Activated naive CD4-positive, alpha-beta T cell treated with anti-CD3 and anti-CD28 coated beads, Interleukin-2, amount 50 U/mL, for 72 hours (primary cell): ENCODE data around the gene ACTG1. TPM values are rescaled to one million over a fixed set of nuclear protein-coding genes. Genes with fewer than 3 reads are reported as not detected.

Experiments
- total RNA-seq, 2 donors: library from RNA; stranded (reverse); gene quantifications; one replicate each; pipeline ENCODE4 v1.2.3, GENCODE V29; 2022

The ACTG1 gene
- total RNA-seq, 2 donors from 2014 or later = 6,062 to 6,573 TPM

Other genes with a start within 250 kb of the ACTG1 start
- gene SLC38A10, start 217.5 kb downstream of the ACTG1 start, total RNA-seq = 10 to 100 TPM; 19.9 to 72.0 TPM
- under 1 TPM in 1 of 2 donors, not detected in 1; 0.16 TPM for gene BAHCC1, start 117.3 kb downstream of the ACTG1 start, total RNA-seq
- gene FSCN2, start 15.6 kb upstream of the ACTG1 start, total RNA-seq = under 1 TPM; 0.30 to 0.86 TPM
- 10 to 100 TPM; 19.8 to 37.9 TPM for gene FAAP100, start 39.6 kb upstream of the ACTG1 start, total RNA-seq
- gene NPLOC4, start 124.3 kb upstream of the ACTG1 start, total RNA-seq = 100 to 1,000 TPM in 1 of 2 donors, 10 to 100 TPM in 1; 67.3 to 173 TPM
- gene TSPAN10, start 124.4 kb upstream of the ACTG1 start, total RNA-seq = under 1 TPM; 0.56 to 0.75 TPM
- gene PDE6G, start 143.7 kb upstream of the ACTG1 start, total RNA-seq = 1 to 10 TPM; 5.8 to 8.1 TPM
- 10 to 100 TPM; 20.1 to 43.7 TPM for gene OXLD1, start 153.8 kb upstream of the ACTG1 start, total RNA-seq
- gene CCDC137, start 153.9 kb upstream of the ACTG1 start, total RNA-seq = 10 to 100 TPM; 35.0 to 38.7 TPM
- gene ARL16, start 171.0 kb upstream of the ACTG1 start, total RNA-seq = 10 to 100 TPM; 12.6 to 30.6 TPM
- 100 to 1,000 TPM; 111 to 168 TPM for gene HGS, start 171.2 kb upstream of the ACTG1 start, total RNA-seq
- gene MRPL12, start 190.6 kb upstream of the ACTG1 start, total RNA-seq = 100 to 1,000 TPM in 1 of 2 donors, 10 to 100 TPM in 1; 61.8 to 105 TPM
- gene SLC25A10, start 199.5 kb upstream of the ACTG1 start, total RNA-seq = 10 to 100 TPM; 23.0 to 27.8 TPM